ENCODE results near the gene MTA3. TPM values are rescaled to one million over a fixed set of nuclear protein-coding genes. Genes with fewer than 3 reads are reported as not detected.

The MTA3 gene
- total RNA-seq, 6 donors from 2014 or later: 18.2 to 59.7 (median 27.0) TPM

DNA sequence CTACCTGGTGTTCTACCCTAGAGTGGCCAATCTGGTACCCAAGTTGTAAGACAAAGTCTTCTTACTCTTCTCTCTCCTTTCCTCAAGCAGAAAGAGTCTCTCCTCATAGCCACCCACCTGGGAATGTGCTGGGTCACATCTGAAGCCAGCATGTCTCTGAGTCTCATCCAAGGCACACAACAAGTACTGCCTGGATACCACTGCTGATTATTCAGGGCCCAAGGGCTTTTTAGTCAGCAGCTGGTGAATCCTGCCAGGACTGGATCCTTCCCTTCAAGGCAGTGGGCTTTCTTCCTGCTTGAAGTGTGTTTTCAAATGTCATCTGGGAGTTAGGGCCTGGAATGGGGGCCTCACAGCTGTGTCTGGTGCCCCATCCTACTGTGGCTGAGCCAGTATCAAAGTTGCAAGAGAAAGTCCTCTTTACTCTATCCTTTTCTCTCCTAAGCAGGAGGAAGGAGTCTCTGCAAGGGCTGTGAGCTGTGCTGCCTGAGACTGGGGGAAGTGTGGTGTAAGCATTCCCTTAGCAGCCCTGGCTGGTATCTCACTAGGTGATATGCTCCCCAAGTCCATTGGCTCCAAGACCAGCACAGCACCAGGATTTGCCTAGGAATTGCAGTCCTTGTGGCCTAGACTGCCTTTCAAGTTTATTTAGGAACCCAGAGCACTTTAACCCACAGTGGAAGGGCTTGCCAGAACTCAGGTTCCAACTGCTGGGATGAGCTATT lies 168.3 kb downstream of the MTA3 start:
- ATAC-seq (ENCODE audit: low FRiP score in 2 of 2) (no peak), DNase-seq (no peak)
- no peak overlapping the region for H3K27ac ChIP-seq
- H3K4me1 ChIP-seq: peaks cover 0 to 6% (median 2%) of the 10 kb centered on the region in 4 donors
- no peaks in the 10 kb centered on the region for H3K27me3 ChIP-seq
- peaks cover 0 to 5% (median 0%) of the 10 kb centered on the region in 4 donors for H3K9me3 ChIP-seq
- TF ChIP-seq EP300 (IDR thresholded peaks at IDR 0.05): no peak
- TF ChIP-seq POLR2A (IDR thresholded peaks at IDR 0.05): no peak
- TF ChIP-seq, protein P1, sequence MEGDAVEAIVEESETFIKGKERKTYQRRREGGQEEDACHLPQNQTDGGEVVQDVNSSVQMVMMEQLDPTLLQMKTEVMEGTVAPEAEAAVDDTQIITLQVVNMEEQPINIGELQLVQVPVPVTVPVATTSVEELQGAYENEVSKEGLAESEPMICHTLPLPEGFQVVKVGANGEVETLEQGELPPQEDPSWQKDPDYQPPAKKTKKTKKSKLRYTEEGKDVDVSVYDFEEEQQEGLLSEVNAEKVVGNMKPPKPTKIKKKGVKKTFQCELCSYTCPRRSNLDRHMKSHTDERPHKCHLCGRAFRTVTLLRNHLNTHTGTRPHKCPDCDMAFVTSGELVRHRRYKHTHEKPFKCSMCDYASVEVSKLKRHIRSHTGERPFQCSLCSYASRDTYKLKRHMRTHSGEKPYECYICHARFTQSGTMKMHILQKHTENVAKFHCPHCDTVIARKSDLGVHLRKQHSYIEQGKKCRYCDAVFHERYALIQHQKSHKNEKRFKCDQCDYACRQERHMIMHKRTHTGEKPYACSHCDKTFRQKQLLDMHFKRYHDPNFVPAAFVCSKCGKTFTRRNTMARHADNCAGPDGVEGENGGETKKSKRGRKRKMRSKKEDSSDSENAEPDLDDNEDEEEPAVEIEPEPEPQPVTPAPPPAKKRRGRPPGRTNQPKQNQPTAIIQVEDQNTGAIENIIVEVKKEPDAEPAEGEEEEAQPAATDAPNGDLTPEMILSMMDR (IDR thresholded peaks at IDR 0.05): no peak
- no peak for TF ChIP-seq POLR2AphosphoS5 (IDR thresholded peaks at IDR 0.05)
- no peak overlapping the region for H3K4me3 ChIP-seq
- peaks cover 0 to 20% (median 6%) of the 10 kb centered on the region in 4 donors for H3K36me3 ChIP-seq

DNA sequence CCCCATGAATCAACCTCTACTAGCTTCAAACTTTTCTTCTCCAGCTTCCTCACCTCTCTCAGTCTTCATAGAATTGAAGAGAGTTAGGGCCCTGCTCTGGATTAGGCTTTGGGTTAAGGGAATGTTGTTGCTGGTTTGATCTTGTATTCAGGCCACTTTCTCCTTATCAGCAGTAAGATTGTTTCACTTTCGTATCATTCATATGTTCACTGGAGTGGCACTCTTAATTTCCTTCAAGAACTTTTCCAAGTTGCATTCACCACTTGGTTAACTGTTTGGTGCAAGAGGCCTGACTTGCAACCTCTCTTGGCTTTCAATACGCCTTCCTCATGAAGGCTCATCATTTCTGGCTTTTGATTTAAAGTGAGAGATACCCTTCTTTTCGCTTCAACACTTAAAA lies 172.7 kb downstream of the MTA3 start:
- H3K9me3 ChIP-seq: peaks cover 0 to 2% (median 0%) of the 10 kb centered on the region in 4 donors
- no peaks in the 10 kb centered on the region for H3K27me3 ChIP-seq

DNA sequence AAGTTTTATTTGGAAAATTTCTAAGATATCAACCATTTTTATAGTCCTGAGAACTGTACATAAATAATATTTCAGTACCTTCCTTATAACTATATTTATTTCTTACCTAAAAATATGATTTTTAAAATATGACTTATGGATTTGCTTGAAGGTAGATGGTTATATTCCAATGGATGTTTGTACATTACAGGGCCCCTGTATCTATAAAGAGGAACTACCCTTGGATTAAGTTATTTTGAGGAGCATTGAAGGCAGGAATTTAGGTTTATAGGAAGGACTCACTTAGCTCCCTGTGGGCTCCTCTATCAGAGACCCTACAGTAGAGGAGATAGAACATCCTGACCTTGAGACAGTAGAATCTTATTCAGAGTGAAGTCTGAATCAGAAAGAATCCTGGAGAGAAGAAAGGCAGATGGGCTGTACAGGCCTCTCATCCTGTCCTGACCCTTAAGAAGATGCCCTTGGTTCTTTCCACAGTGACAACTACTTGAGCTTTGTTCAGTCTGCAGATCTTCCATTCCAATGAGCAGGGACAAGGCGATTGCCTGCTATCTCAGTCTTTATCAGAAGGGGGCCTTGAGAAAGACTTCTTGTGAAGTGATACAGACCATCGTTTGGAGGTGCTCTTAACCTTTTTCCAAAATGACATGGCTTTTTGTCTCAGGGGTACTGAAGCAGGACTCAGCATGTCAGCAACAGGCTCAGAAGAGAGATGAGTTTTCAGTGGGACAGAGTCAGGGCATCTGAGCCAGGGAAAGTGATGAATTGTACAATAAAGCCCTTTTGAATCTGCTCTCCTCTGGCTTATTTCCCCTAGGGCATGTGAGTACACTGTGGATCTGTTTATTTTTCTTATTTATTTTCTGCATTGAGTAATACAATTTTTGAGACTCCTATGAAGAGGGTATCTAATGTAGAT lies 174.6 kb downstream of the MTA3 start:
- H3K27ac ChIP-seq: no peak overlapping the region
- peaks cover 0 to 6% (median 0%) of the 10 kb centered on the region in 4 donors for H3K36me3 ChIP-seq
- peaks cover 0 to 14% (median 2%) of the 10 kb centered on the region in 4 donors for H3K4me1 ChIP-seq
- H3K27me3 ChIP-seq: no peaks in the 10 kb centered on the region
- no peaks in the 10 kb centered on the region for H3K9me3 ChIP-seq
- ATAC-seq (ENCODE audit: low FRiP score in 2 of 2): no peak
- WGBS, 2 donors: 79% methylated on average over 2 of the region's 2 CpGs
- H3K4me3 ChIP-seq: no peak overlapping the region
- TF ChIP-seq POLR2A (IDR thresholded peaks at IDR 0.05) (no peak), EP300 (IDR thresholded peaks at IDR 0.05) (no peak), POLR2AphosphoS5 (IDR thresholded peaks at IDR 0.05) (no peak)
- DNase-seq: no peak

More for the DNA sequence above, 172.7 kb downstream of the MTA3 start:
- ATAC-seq (ENCODE audit: low FRiP score in 2 of 2) (no peak), DNase-seq (no peak)
- no peak for TF ChIP-seq POLR2AphosphoS5 (IDR thresholded peaks at IDR 0.05)
- TF ChIP-seq, protein P1 (IDR thresholded peaks at IDR 0.05): no peak
- TF ChIP-seq POLR2A (IDR thresholded peaks at IDR 0.05): no peak
- TF ChIP-seq EP300 (IDR thresholded peaks at IDR 0.05): no peak
- Histone ChIP-seq H3K27ac (peak overlapping the region in 1 of 4 donors; percentile 53), H3K4me1 (peaks cover 0 to 6% (median 2%) of the 10 kb centered on the region in 4 donors), H3K36me3 (peaks cover 0 to 20% (median 6%) of the 10 kb centered on the region in 4 donors), H3K4me3 (no peak overlapping the region)
- 64 to 69% methylated on average over 3 of the region's 3 CpGs for WGBS, 2 donors

DNA sequence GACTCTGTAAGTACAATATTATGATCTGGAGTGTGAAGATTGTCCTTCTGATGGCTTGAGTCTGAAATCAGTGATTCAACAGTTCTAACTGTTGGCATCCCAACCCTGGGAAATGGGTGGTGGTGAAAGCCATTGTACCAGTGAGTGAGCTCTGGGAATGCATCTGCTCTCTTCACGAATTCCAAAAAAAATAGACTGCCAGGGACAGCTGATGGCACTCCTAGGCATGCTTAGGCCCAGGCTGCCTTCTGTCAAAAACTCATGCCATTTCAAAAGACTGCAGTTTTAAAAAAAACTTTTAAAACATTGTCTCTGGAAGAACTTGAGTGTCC lies 175.2 kb downstream of the MTA3 start:
- H3K9me3 ChIP-seq: no peaks in the 10 kb centered on the region

More for the DNA sequence above, 175.2 kb downstream of the MTA3 start:
- Histone ChIP-seq H3K27me3 (no peaks in the 10 kb centered on the region), H3K4me1 (peaks cover 0 to 14% (median 2%) of the 10 kb centered on the region in 4 donors), H3K36me3 (peaks cover 0 to 6% (median 0%) of the 10 kb centered on the region in 4 donors), H3K27ac (no peak overlapping the region), H3K4me3 (no peak overlapping the region)
- ATAC-seq (ENCODE audit: low FRiP score in 2 of 2) (no peak), DNase-seq (no peak)
- WGBS, 2 donors: 80 to 86% methylated on average over 1 of the region's 1 CpG
- TF ChIP-seq POLR2AphosphoS5 (IDR thresholded peaks at IDR 0.05): no peak
- TF ChIP-seq, protein P1 (IDR thresholded peaks at IDR 0.05): no peak
- TF ChIP-seq POLR2A (IDR thresholded peaks at IDR 0.05): no peak
- TF ChIP-seq EP300 (IDR thresholded peaks at IDR 0.05): no peak

All from upper lobe of left lung (tissue), 6 donors.